ENCODE measurements around the gene CYBC1. TPM values are rescaled to one million over a fixed set of nuclear protein-coding genes. Genes with fewer than 3 reads are reported as not detected.

Gene CYBC1
- polyA plus RNA-seq, 12 donors: 25.9 to 149 (median 30.6) TPM; not detected in 1

GRCh38 chr17:82452162-82452561, 1.6 kb upstream of the CYBC1 start:
- DNase-seq: no peak

DNA sequence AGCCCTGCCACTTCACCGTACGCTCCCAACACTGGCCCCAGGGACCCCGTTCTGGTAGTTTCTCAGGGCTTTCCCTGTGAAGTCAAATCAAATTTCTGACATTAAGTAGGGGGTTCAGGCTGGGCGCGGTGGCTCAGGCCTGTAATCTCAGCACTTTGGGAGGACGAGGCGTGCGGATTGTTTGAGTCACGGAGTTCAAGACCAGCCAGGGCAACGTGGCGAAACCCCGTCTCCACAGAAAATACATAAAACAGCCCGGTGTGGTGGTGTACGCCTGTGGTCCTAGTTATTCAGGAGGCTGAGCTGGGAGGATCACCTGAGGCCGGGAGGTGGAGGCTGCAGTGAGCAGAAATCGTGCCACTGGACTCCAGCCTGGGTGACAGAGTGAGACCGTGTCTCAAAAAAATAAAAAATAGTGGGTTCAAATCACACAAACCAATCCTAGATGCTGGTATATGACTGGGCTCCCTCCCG, 632 bp downstream of the CYBC1 start:
- no peak for DNase-seq

DNA sequence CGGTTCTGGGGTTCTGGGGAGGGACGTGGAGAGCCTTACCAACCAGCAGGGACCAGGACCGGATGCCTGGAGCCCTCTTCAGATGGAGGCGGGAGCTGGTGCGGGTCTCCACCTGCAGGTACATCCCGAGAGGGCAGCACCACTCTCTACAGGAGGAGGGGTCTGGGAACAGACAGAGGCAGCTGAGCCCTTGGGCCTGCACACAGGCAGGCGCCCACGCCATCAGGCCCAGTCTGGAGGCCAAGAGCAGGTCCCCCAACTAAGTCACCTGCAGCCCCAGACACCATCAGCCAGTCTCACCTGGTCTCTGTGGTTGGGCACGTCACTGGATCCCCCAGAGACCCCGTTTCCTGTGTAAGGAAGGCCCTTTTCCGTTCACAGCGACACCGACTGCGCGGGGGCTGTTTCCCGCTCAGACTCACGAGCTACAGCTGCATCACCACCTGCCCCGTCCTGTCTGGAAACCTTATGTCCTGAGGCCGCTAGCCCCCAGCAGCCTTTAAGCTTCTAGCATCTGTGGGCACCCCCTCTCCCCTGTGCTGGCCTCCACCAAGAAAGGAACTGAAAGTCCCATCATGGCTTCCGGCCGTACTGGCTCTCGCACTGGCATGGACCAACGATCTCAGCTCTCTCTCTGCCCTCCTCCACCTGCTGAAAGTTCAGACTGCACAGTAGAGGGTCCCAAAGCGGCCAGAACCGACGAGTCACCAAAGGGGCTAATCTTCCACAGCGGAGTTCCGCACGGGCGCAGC, 1.2 kb downstream of the CYBC1 start:
- no peak for DNase-seq

DNA sequence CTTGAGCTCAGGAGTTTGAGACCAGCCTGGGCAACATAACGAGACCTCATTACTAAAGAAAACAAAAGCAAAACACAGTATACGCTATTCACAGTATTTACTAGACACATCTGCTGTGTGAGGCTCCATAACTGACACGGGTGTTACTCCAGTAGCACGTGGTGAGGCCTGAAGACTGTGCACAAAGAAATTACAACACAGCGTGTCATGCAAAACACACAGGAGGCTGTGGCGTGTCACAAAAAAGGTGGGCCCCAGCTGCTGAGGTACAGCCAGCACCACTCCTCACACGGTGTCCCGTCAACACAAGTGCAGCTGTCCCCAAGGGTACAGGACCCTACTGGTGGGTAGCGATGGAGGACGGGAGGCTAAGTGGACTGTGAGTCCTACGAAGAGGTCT, 2.7 kb downstream of the CYBC1 start:
- no peak for DNase-seq

GRCh38 chr17:82446649-82447048, 3.9 kb downstream of the CYBC1 start:
- DNase-seq: no peak

- no peak for DNase-seq
Observed at GRCh38 chr17:82446124-82446523, 4.4 kb downstream of the CYBC1 start.

DNA sequence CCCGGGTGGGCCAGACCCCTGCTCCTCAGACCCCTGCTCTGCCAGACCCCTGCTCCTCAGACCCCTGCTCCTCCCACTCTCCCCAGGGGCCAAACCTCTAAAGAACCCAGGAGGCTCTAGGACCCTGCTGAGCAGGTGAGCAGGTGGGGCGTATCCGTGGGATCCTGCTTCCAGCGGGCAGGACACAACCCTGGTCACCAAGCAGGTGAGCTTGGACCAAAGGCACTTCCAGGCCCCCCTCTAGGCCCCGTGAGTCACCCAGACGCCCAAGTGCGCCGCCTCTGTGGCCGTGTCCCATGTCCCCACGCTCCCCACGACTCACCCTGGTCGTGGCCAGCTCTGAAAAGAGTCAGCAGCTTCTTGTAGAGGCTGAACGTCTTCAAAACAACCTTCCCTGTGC, 5.0 kb downstream of the CYBC1 start:
- DNase-seq: no peak

DNA sequence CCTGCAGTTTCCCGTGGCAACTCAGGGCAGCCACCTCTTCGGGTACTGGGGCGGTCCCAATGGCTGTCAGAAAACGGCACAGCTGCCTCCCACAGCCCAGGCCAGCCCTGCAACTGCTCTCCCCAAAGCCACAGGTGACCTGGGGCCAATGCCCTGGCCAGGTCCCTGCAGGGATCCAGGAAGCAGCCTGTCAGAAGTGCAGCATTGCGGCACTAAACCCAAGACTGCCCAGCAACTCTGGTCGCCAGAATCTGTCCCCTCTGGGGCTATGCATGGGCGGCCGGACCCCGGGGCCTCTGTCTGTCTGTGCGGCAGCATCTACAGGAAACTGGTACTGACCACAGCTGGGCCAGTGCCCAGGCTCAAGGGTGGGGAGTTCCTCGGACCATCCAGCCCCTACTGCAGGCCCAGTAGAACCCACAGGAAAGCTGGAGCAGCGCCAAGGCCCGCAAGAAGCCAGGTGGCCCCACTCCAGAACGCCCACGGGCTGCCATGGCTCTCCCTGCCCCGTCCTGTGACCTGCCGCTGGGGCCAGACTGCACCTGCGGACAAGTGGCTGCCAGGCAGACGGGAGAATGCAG, 5.5 kb downstream of the CYBC1 start:
- DNase-seq: no peak

GRCh38 chr17:82444284-82444893, 6.2 kb downstream of the CYBC1 start:
- no peak for DNase-seq

GRCh38 chr17:82443465-82444283, 6.9 kb downstream of the CYBC1 start:
- DNase-seq: no peak

GRCh38 chr17:82442643-82443464, 7.7 kb downstream of the CYBC1 start:
- DNase-seq: no peak

GRCh38 chr17:82441691-82442487, 8.7 kb downstream of the CYBC1 start:
- no peak for DNase-seq

DNA sequence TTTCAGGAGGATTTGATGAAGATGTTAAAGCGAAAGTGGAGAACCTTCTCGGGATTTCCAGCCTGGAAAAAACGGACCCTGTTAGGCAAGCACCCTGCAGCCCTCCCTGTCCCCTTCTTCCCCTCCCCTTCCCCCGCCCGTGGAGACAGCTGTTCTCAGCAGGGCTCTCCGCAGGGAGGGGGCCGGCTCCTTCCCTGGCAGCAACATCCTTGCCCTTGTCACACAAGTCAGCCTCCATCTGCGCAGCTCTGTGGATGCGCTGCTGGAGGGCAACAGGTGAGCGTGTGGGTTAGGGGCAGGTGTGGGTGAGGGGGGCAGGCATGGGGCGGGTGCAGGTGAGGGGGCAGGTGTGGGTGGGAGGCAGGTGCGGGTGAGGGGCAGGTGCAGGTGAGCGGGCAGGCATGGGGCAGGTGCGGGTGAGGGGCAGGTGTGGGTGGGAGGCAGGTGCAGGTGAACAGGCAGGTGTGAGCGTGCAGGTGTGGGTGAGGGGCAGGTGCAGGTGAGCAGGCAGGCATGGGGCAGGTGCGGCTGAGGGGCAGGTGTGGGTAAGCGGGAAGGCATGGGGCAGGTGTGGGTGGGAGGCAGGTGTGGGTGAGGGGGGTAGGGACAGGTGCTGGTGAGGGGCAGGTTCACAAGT, 9.4 kb downstream of the CYBC1 start:
- DNase-seq: no peak

- DNase-seq: no peak
Observed at GRCh38 chr17:82440469-82440981, 10.0 kb downstream of the CYBC1 start.

DNA sequence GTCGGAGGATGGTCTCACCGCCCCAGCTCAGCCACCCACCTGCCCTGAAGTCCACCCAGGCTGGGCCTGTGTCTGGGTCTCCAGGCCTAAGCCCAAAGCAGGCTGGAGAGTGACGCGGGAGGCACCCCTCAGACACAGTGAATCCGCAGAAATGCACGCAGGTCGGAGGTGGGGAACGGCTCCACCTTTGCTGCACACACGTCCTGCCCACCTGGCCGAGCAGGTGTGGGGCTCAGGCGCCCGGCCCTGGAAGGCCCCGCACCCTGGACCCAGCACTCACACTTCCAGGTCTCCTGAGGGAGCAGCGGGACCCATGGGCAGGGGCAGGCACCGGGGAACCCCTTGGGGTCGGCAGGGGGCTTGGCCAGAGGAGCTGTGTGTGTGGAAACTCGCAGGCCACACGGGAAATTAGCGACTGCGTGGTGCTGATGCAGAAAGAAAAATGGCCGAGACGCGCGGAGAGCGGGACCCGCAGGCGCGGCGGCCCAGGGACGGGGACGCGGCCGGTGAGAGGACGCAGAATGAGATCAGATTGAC, 10.7 kb downstream of the CYBC1 start:
- DNase-seq: no peak

- no peak for DNase-seq
Observed at GRCh38 chr17:82439194-82439828, 11.2 kb downstream of the CYBC1 start.

DNA sequence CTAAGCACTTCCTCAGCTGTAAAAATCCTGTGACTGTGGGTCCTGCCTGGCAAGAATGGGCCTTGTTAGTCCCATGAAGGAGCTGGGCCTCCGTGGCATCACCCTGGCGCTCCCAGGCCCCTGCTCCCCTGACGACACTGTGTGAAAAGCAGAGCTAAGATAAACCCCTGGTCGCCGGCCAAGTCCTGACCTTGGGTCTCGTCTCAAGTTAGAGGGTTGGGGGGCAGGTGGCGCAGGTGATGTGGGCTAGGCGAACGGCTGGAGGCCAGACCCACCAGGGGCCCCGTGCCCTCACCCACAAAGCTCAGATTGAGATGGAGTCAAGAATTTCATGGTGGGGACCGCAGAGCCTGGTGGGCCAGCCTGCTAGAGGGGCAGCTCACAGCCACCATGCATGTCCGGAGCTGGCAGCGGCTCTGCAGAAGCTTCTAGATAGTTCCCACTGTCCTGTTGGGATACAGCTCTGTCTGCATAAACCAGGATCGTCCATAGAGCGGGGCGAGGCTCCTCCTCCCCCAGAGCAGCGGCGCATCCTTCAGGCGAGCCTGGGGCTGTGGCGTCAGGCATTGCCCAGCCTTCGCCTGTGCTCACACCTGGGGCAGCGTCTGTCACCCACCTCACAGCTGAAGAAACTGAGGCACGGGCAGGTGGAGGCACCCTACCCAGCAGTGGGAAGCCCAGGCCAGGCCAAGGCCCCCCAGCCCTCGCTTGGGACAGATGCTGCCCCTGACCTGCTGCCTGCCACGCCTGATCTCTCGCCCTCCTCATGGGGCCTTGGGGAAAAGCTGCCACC, 12.0 kb downstream of the CYBC1 start:
- DNase-seq: no peak

GRCh38 chr17:82437325-82437668, 13.3 kb downstream of the CYBC1 start:
- DNase-seq: no peak

All from muscle of arm (tissue), 12 donors.